Neural progenitor cell (in vitro differentiated cells): ENCODE results near the gene KAT8. TPM values are rescaled to one million over a fixed set of nuclear protein-coding genes. Genes with fewer than 3 reads are reported as not detected.
"Not testable (repeated sequence)": the region's sequence is repeated elsewhere in the genome, so short reads cannot be mapped to it uniquely, and the experiment has no call there.

Experiments used
- DNase-seq: peaks from one replicate; pipeline ENCODE4 v3.0.0-alpha.2; 2016; ENCODE audit warnings: low spot score
- H2AFZ ChIP-seq: fragments of 200-600 bp; sonication (generic); replicated peaks from 2 replicates; pipeline ENCODE4 v1.6.1; 2016; ENCODE audit warnings: antibody characterized with exemption
- H3F3A ChIP-seq: fragments of 200-600 bp; sonication (generic); 2 replicates; pipeline ENCODE4 v1.6.1; 2016; ENCODE audit warnings: antibody characterized with exemption, low read depth
- H3K27ac ChIP-seq: fragments of 200-600 bp; sonication (generic); 2 replicates; pipeline ENCODE4 v1.5.1; 2016; ENCODE audit warnings: mild to moderate bottlenecking
- H3K27me3 ChIP-seq: fragments of 200-600 bp; sonication (generic); 2 replicates; pipeline ENCODE4 v1.6.1; 2016; ENCODE audit warnings: mild to moderate bottlenecking, moderate library complexity
- H3K36me3 ChIP-seq: fragments of 200-600 bp; sonication (generic); 2 replicates; pipeline ENCODE4 v1.5.1; 2016
- H3K4me1 ChIP-seq: fragments of 200-600 bp; sonication (generic); 2 replicates; pipeline ENCODE4 v1.6.1; 2016; ENCODE audit warnings: mixed run types
- H3K4me2 ChIP-seq: fragments of 200-600 bp; sonication (generic); 2 replicates; pipeline ENCODE4 v1.6.1; 2016
- H3K4me3 ChIP-seq: fragments of 200-600 bp; sonication (generic); 2 replicates; pipeline ENCODE4 v1.5.1; 2016
- H3K79me2 ChIP-seq: fragments of 200-600 bp; sonication (generic); 2 replicates; pipeline ENCODE4 v1.6.1; 2016; ENCODE audit warnings: low read depth
- H3K9ac ChIP-seq: fragments of 200-600 bp; sonication (generic); 2 replicates; pipeline ENCODE4 v1.6.1; 2016
- H3K9me3 ChIP-seq: fragments of 200-600 bp; sonication (generic); 2 replicates; pipeline ENCODE4 v1.5.1; 2016; ENCODE audit warnings: low read depth
- H4K20me1 ChIP-seq: fragments of 200-600 bp; sonication (generic); 2 replicates; pipeline ENCODE4 v1.6.1; 2016; ENCODE audit warnings: low read depth
- H3K27ac Mint-ChIP-seq: 3 replicates; pipeline ENCODE4 v1.8.0; 2021; ENCODE audit warnings: mixed read lengths
- H3K27me3 Mint-ChIP-seq: 2 replicates; pipeline ENCODE4 v1.8.0; 2022; ENCODE audit warnings: low read depth, mild to moderate bottlenecking, inconsistent platforms, moderate library complexity, mixed read lengths; ENCODE audit not compliant: insufficient read depth
- H3K36me3 Mint-ChIP-seq: 3 replicates; pipeline ENCODE4 v1.8.0; 2021; ENCODE audit warnings: mixed read lengths
- H3K4me1 Mint-ChIP-seq: 3 replicates; pipeline ENCODE4 v1.8.0; 2021; ENCODE audit warnings: mixed read lengths
- H3K4me3 Mint-ChIP-seq: 3 replicates; pipeline ENCODE4 v1.8.0; 2021; ENCODE audit warnings: mild to moderate bottlenecking, moderate library complexity, mixed read lengths
- H3K9me3 Mint-ChIP-seq: 3 replicates; pipeline ENCODE4 v1.8.0; 2020; ENCODE audit warnings: mixed read lengths
- CTCF ChIP-seq: fragments of 200-600 bp; sonication (generic); IDR thresholded peaks from 2 replicates; pipeline ENCODE4 v1.5.1; 2017; ENCODE audit warnings: antibody characterized with exemption, mild to moderate bottlenecking
- EZH2 ChIP-seq: fragments of 200-600 bp; sonication (generic); IDR thresholded peaks from 2 replicates; pipeline ENCODE4 v1.6.1; 2017; ENCODE audit warnings: antibody characterized with exemption, mild to moderate bottlenecking, moderate library complexity
- EZH2phosphoT487 ChIP-seq: fragments of 200-600 bp; sonication (generic); IDR thresholded peaks from 2 replicates; pipeline ENCODE4 v1.6.1; 2017; ENCODE audit warnings: antibody characterized with exemption
- total RNA-seq: library from RNA; depleted of rRNA; stranded (reverse); fragments of >200 nt; gene quantifications from 2 replicates; pipeline ENCODE4 v1.2.3, GENCODE V29; 2015; ENCODE audit warnings: low replicate concordance

KAT8 gene
- total RNA-seq, 1 donor from 2014 or later, result 59.7 TPM

GRCh38 chr16:31148896-31149295 is 31.4 kb downstream of the KAT8 start:
- peaks cover 13% of the 10 kb centered on the region for H3K27me3 Mint-ChIP-seq
- Histone ChIP-seq H3K9me3 (no peaks in the 10 kb centered on the region), H4K20me1 (no peaks in the 10 kb centered on the region), H3K36me3 (no peaks in the 10 kb centered on the region), H2AFZ (no peak overlapping the region), H3K27me3 (peaks cover 45% of the 10 kb centered on the region), H3K9ac (no peak overlapping the region), H3K79me2 (no peaks in the 10 kb centered on the region), H3K4me2 (no peak overlapping the region), H3F3A (peaks cover 5% of the 10 kb centered on the region), H3K4me1 (peaks cover 9% of the 10 kb centered on the region), H3K4me3 (no peak overlapping the region), H3K27ac (no peak overlapping the region)
- no peak overlapping the region for H3K27ac Mint-ChIP-seq
- no peak for DNase-seq
- H3K36me3 Mint-ChIP-seq, result peaks cover 1% of the 10 kb centered on the region
- H3K9me3 Mint-ChIP-seq, result no peaks in the 10 kb centered on the region
- peaks cover under 1% of the 10 kb centered on the region for H3K4me1 Mint-ChIP-seq
- H3K4me3 Mint-ChIP-seq, result peak overlapping the region; percentile 41
- TF ChIP-seq CTCF (no peak), EZH2 (no peak), EZH2phosphoT487 (no peak)

- TF ChIP-seq CTCF (no peak), EZH2 (no peak), EZH2phosphoT487 (no peak)
- Histone ChIP-seq H3K36me3 (no peaks in the 10 kb centered on the region), H3F3A (peaks cover 4% of the 10 kb centered on the region), H3K4me1 (peaks cover 9% of the 10 kb centered on the region), H3K4me3 (no peak overlapping the region), H3K79me2 (no peaks in the 10 kb centered on the region), H4K20me1 (no peaks in the 10 kb centered on the region), H3K27me3 (peaks cover 45% of the 10 kb centered on the region), H3K9me3 (no peaks in the 10 kb centered on the region), H3K9ac (no peak overlapping the region), H2AFZ (no peak overlapping the region), H3K27ac (no peak overlapping the region), H3K4me2 (no peak overlapping the region)
- DNase-seq, result no peak
- Mint-ChIP-seq H3K4me3 (no peak overlapping the region), H3K27me3 (peaks cover 10% of the 10 kb centered on the region), H3K36me3 (peaks cover 1% of the 10 kb centered on the region), H3K27ac (no peak overlapping the region), H3K4me1 (no peaks in the 10 kb centered on the region), H3K9me3 (no peaks in the 10 kb centered on the region)
These were observed 31.9 kb downstream of the KAT8 start for GRCh38 chr16:31149332-31149731.

GRCh38 chr16:31149894-31150890 is 32.7 kb downstream of the KAT8 start, which contains the start of gene PRSS36:
Gene PRSS36, minus strand, starts transcription at chr16:31150066. Its CDS starts 31 bp downstream, at chr16:31150035.
- Histone ChIP-seq H3K9me3 (no peaks in the 10 kb centered on the region), H2AFZ (no peak within 1 kb of the TSS), H3K79me2 (no peaks in the 10 kb centered on the region), H3K4me1 (peaks cover 9% of the 10 kb centered on the region), H4K20me1 (no peaks in the 10 kb centered on the region), H3K36me3 (no peaks in the 10 kb centered on the region), H3F3A (peaks cover 4% of the 10 kb centered on the region), H3K9ac (no peak within 1 kb of the TSS), H3K27ac (no peak within 1 kb of the TSS), H3K27me3 (peaks cover 45% of the 10 kb centered on the region), H3K4me3 (no peak within 1 kb of the TSS), H3K4me2 (peak within 1 kb of the TSS; percentile 49)
- no peak for TF ChIP-seq CTCF
- no peak for TF ChIP-seq EZH2phosphoT487
- TF ChIP-seq EZH2, result no peak
- Mint-ChIP-seq H3K9me3 (no peaks in the 10 kb centered on the region), H3K36me3 (peaks cover 1% of the 10 kb centered on the region), H3K4me1 (no peaks in the 10 kb centered on the region), H3K27me3 (peaks cover 10% of the 10 kb centered on the region), H3K27ac (no peak within 1 kb of the TSS), H3K4me3 (no peak within 1 kb of the TSS)
- DNase-seq, result peak; percentile 54

DNA sequence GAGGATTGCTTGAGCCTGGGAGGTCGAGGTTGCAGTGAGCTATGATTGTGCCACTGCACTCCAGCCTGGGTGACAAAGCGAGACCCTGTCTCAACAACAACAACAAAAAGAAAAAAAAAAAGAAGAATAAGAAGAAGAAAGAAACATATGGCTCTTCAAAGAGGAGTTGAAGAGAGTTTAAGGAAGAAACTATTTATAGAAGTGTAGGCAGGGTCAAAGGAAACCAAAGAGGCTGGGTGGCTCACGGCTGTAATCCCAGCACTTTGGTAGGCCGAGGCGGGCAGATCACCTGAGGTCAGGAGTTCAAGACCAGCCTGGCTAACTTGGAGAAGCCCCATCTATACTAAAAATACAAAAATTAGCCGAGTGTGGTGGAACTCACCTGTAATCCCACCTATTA is 33.5 kb downstream of the KAT8 start:
- H3K27me3 Mint-ChIP-seq, H3K27ac Mint-ChIP-seq, H3K27ac ChIP-seq, H3K4me3 Mint-ChIP-seq, H3K4me3 ChIP-seq, H3K4me1 ChIP-seq, H3K9me3 ChIP-seq, H3F3A ChIP-seq, H3K4me2 ChIP-seq, H3K9ac ChIP-seq, H3K9me3 Mint-ChIP-seq, H3K79me2 ChIP-seq, DNase-seq, H4K20me1 ChIP-seq, H3K36me3 Mint-ChIP-seq, H3K36me3 ChIP-seq, H2AFZ ChIP-seq, H3K4me1 Mint-ChIP-seq: not testable (repeated sequence)
- peaks cover 37% of the 10 kb centered on the region for H3K27me3 ChIP-seq
